Measurements from ENCODE around the gene ST3GAL6. TPM values are rescaled to one million over a fixed set of nuclear protein-coding genes. Genes with fewer than 3 reads are reported as not detected.

ST3GAL6 gene
- total and polyA plus RNA-seq, 9 of the 15 experiments (the other 6 are each of a cell fraction or from before 2014, with no cell fraction given) = 0.14 TPM; not detected in 8

DNA sequence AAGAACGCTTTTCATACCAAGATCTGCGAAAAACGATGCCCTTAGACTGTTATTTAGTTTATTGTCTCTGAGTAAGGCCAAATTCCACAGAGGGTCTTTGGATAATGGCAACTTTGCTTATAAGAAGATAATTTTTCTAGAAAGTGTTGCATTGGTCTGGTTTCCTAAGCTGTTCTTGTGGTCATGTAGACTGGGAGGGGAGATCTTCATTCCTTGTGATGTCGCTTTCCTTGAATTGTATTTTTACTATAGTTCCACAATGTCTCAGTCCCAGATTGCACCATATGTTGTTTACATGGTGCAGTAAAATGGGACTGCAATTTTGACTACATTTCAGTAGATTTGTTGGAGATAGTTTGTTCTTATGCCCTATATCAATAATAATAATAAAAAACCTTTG, 28.8 kb upstream of the ST3GAL6 start:
- Histone ChIP-seq H4K20me1 (replicated peaks; ENCODE audit: control insufficient read depth, insufficient read depth, low read length) (no peaks in the 10 kb centered on the region), H2AFZ (ENCODE audit: low read depth, low read length) (no peak overlapping the region), H3K36me3 (ENCODE audit: control insufficient read depth, insufficient read depth, low read length) (no peaks in the 10 kb centered on the region), H3K27ac (ENCODE audit: extremely low read depth, low read depth, low read length) (no peak overlapping the region), H3K9me3 (replicated peaks; ENCODE audit: control insufficient read depth, insufficient read depth, low read depth, low read length) (no peaks in the 10 kb centered on the region), H3K9me1 (ENCODE audit: control insufficient read depth, insufficient read depth, low read length) (no peaks in the 10 kb centered on the region), H3K4me3 (no peak overlapping the region), H3K79me2 (ENCODE audit: control insufficient read depth, insufficient read depth, low read length) (no peaks in the 10 kb centered on the region), H3K4me1 (replicated peaks in 1 of 2; ENCODE audit: control insufficient read depth in 2 of 2, insufficient read depth in 2 of 2, low read length in 2 of 2) (peaks cover 0 to 11% of the 10 kb centered on the region in 2 experiments; a peak in 2 of 5 replicates), H3K9ac (ENCODE audit: insufficient read depth in 1 of 2, low read depth in 2 of 2, low read length in 2 of 2) (no peak overlapping the region), H3K4me2 (ENCODE audit: insufficient read depth, low read length) (no peak overlapping the region), H3K27me3 (ENCODE audit: control insufficient read depth in 2 of 2, insufficient read depth in 2 of 2, low read length in 2 of 2) (peaks cover 9 to 15% of the 10 kb centered on the region in 2 experiments; a peak in 4 of 5 replicates)
- 0% methylated on average over 4 of the region's 4 CpGs for WGBS (ENCODE audit: insufficient coverage, low coverage, missing lambda C conversion rate)
- DNase-seq (ENCODE audit: extremely low read depth in 1 of 4, low spot score in 3 of 4) = no peak
- TF ChIP-seq SMARCA4 (IDR thresholded peaks at IDR 0.05) = no peak
- TF ChIP-seq, protein P1, sequence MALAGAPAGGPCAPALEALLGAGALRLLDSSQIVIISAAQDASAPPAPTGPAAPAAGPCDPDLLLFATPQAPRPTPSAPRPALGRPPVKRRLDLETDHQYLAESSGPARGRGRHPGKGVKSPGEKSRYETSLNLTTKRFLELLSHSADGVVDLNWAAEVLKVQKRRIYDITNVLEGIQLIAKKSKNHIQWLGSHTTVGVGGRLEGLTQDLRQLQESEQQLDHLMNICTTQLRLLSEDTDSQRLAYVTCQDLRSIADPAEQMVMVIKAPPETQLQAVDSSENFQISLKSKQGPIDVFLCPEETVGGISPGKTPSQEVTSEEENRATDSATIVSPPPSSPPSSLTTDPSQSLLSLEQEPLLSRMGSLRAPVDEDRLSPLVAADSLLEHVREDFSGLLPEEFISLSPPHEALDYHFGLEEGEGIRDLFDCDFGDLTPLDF (CRISPR knock-in tag; IDR thresholded peaks at IDR 0.05) = no peak
- no peak for TF ChIP-seq DIDO1 (tag; IDR thresholded peaks at IDR 0.05; ENCODE audit: low read depth)
- no peak for TF ChIP-seq CGGBP1 (CRISPR knock-in tag; IDR thresholded peaks at IDR 0.05)
- no peak for TF ChIP-seq CTBP1 (IDR thresholded peaks at IDR 0.05; ENCODE audit: borderline replicate concordance)
- TF ChIP-seq HDAC6 (IDR thresholded peaks at IDR 0.05; ENCODE audit: low read depth, low read length) = no peak
- TF ChIP-seq CCNT2 (IDR thresholded peaks at IDR 0.05; ENCODE audit: borderline replicate concordance, extremely low read depth, insufficient read length, low read depth, low read length) = no peak
- TF ChIP-seq SMAD3 (CRISPR knock-in tag; conservative IDR thresholded peaks at IDR 0.05) = no peak
- no peak for TF ChIP-seq NFXL1 (CRISPR knock-in tag; IDR thresholded peaks at IDR 0.05)
- TF ChIP-seq ZNF740 (CRISPR knock-in tag; IDR thresholded peaks at IDR 0.05) = no peak
- no peak for TF ChIP-seq ZNF740 (tag; IDR thresholded peaks at IDR 0.05)
- TF ChIP-seq, protein P2, sequence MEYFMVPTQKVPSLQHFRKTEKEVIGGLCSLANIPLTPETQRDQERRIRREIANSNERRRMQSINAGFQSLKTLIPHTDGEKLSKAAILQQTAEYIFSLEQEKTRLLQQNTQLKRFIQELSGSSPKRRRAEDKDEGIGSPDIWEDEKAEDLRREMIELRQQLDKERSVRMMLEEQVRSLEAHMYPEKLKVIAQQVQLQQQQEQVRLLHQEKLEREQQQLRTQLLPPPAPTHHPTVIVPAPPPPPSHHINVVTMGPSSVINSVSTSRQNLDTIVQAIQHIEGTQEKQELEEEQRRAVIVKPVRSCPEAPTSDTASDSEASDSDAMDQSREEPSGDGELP (CRISPR knock-in tag; IDR thresholded peaks at IDR 0.05; ENCODE audit: borderline replicate concordance) = no peak
- no peak for TF ChIP-seq ZNF134 (CRISPR knock-in tag; conservative IDR thresholded peaks at IDR 0.05)
- no peak for TF ChIP-seq NELFE (IDR thresholded peaks at IDR 0.05; ENCODE audit: insufficient read depth, insufficient read length)
- TF ChIP-seq, protein P3, sequence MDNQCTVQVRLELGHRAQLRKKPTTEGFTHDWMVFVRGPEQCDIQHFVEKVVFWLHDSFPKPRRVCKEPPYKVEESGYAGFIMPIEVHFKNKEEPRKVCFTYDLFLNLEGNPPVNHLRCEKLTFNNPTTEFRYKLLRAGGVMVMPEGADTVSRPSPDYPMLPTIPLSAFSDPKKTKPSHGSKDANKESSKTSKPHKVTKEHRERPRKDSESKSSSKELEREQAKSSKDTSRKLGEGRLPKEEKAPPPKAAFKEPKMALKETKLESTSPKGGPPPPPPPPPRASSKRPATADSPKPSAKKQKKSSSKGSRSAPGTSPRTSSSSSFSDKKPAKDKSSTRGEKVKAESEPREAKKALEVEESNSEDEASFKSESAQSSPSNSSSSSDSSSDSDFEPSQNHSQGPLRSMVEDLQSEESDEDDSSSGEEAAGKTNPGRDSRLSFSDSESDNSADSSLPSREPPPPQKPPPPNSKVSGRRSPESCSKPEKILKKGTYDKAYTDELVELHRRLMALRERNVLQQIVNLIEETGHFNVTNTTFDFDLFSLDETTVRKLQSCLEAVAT (IDR thresholded peaks at IDR 0.05) = no peak
- no peak for TF ChIP-seq SP1 (CRISPR knock-in tag; IDR thresholded peaks at IDR 0.05)
- in situ Hi-C loops (cut with MboI) (no loop called here), intact Hi-C loops (cut with micrococcal nuclease) (no loop called here)
- POLR2A ChIA-PET = no interaction called here
- CTCF ChIA-PET (ENCODE audit: low intra/inter-chr PET ratio) = no interaction called here
- BruUV-seq (replicated peaks) = no TSS peak
- FAIRE-seq = no peak
- no peak for ATAC-seq

Data from K562 (cell line).